Erythroblast (primary cell): Measurements from ENCODE around the gene SLC7A10.
"Not testable (repeated sequence)": the region's sequence is repeated elsewhere in the genome, so short reads cannot be mapped to it uniquely, and the experiment has no call there.

Source experiments
- DNase-seq, 2 experiments: peaks; one replicate each; lab custom pipeline; 2025; lab: John Stamatoyannopoulos, UW
- GATA1 ChIP-seq: IDR thresholded peaks from 2 replicates; pipeline ENCODE4 v1.6.1; 2011; ENCODE audit warnings: low read depth, mild to moderate bottlenecking, control low read depth, low read length, moderate library complexity
- POLR2A ChIP-seq: IDR thresholded peaks from 2 replicates; pipeline ENCODE4 v1.6.1; 2011; ENCODE audit warnings: mild to moderate bottlenecking, low read length

SLC7A10 gene

DNA sequence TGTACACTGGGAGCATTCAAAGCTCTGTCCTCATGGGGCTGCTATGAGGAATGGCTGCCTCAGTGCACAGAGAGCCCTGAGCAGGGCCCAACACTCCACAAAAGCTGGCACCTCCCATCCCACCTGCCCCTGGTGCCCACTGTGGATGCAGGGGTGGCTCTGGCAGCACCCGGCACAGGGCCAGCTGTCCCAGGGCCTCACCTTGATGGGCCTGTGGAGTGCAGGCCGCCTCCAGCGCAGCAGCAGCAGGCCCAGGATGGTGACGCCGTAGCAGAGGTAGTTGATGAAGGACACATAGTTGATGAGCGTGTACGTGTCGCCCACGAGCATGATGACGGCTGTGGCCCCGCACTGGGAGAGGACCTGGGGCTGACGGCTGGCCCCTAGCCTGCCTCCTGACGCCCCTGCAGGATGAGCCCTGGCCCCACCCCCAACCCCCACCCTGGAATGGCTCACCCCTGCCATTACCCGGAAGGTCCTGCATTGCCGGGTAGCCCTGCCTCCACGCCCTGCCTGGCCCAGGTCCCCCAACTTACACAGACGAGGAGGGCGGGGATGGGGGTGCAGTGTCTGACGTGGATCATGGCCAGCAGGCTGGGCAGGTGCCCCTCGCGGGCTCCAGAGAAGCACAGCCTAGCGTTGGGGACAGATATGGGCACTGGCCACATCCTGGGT, 15.2 kb downstream of the SLC7A10 start:
- no peak for DNase-seq
- TF ChIP-seq GATA1: no peak
- no peak for TF ChIP-seq POLR2A

GRCh38 chr19:33209850-33210230, 15.8 kb downstream of the SLC7A10 start:
- not testable (repeated sequence) for DNase-seq

DNA sequence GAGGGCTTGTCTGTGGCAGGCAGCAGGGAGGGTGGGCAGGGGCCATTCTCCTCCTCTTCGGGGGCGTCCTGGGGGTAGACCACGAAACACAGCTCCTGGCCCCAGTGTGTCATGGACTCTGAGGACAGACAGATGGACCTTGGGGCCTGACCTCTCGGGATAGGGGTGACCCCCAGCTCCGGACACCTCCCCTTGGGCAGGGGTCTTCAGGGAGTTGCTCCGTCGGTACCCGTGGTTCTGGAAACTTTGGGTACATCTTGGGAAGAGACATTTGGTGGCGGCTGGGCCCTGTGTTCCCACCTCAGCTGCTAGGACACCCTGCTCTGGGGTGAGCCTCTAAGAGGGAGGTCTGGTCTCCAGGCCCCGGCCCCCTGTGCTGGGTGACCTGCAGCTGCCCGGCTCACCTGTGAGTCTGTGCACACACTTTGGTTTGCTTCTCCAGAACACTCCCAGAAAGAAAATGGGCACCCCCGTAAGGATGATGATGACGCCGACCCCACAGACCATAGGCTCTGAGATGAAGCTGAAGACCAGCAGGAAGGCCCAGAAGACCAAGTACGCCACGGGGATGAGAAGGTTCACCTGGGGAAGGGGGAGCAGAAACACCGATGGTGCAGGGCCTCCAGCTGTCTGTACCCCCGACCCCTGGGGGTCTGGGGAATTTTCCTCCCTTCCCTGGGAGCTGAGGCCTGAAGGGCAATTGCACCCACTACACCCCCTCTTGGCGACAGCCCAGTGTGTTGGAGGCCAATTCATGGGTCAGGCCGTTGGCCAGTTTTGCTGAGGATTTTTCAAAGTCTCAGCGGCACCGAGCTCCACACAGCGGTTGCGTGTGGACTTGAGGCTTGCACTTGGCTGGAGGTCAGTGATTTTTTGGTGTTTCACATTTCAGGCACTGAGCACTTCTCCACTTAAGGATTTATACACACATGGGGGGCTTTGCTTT, 16.5 kb downstream of the SLC7A10 start:
- TF ChIP-seq POLR2A (no peak), GATA1 (no peak)
- DNase-seq: no peak

GRCh38 chr19:33208371-33208895, 17.2 kb downstream of the SLC7A10 start:
- TF ChIP-seq GATA1 (no peak), POLR2A (no peak)
- no peak for DNase-seq

- DNase-seq: no peak
These were observed 17.7 kb downstream of the SLC7A10 start for GRCh38 chr19:33207903-33208302.

GRCh38 chr19:33207040-33207620, 18.5 kb downstream of the SLC7A10 start:
- TF ChIP-seq POLR2A: no peak
- TF ChIP-seq GATA1: no peak
- no peak for DNase-seq

More at GRCh38 chr19:33207903-33208302, 17.7 kb downstream of the SLC7A10 start:
- no peak for TF ChIP-seq GATA1
- no peak for TF ChIP-seq POLR2A

GRCh38 chr19:33206261-33207039, 19.2 kb downstream of the SLC7A10 start:
- TF ChIP-seq GATA1: no peak
- TF ChIP-seq POLR2A: no peak
- no peak for DNase-seq

GRCh38 chr19:33205531-33206260, 20.0 kb downstream of the SLC7A10 start:
- DNase-seq: no peak
- TF ChIP-seq GATA1 (no peak), POLR2A (no peak)

DNA sequence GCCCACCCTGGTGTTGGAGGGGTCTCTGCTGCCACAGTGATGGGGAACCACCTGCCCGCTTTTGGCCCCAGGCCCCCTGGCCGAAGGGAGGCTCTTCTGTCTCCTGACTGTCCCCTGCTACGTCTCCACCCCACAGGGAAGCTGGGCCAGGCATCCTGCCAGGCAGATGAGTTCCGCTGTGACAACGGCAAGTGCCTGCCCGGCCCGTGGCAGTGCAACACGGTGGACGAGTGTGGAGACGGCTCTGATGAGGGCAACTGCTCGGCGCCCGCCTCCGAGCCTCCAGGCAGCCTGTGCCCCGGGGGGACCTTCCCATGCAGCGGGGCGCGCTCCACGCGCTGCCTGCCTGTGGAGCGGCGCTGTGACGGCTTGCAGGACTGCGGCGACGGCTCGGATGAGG, 20.5 kb downstream of the SLC7A10 start:
- TF ChIP-seq GATA1 (no peak), POLR2A (no peak)
- DNase-seq: no peak

GRCh38 chr19:33204136-33204973, 21.3 kb downstream of the SLC7A10 start:
- no peak for DNase-seq
- TF ChIP-seq POLR2A (no peak), GATA1 (no peak)

DNA sequence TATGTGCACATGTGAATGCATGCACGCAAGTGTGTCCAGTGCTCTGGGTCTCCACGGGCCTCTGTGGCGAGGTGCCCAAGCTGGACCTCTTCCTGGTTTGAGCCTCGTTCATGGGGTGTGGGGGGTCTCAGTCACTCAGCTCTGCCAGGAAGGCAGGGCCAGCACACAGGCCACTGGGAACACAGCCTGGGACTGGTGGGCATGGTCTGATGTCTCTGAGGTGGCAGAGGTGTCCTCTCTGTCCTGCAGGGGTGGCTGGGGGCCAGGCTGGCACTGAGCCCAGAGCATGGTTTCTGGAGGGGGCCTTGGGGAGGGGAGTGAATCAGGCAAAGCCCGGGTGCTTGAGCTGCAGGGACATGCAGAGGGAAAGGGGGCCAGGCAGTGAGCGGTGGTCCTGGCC, 22.1 kb downstream of the SLC7A10 start:
- DNase-seq: no peak
- no peak for TF ChIP-seq GATA1
- TF ChIP-seq POLR2A: no peak
